Fibroblast of pulmonary artery (primary cell): ENCODE measurements around the gene POLA2.
A peak's percentile ranks its signal among the peaks of the same experiment; 100 is the strongest.

Experiments used
- DNase-seq: peaks from one replicate; pipeline ENCODE4 v3.0.0-alpha.2; 2010; ENCODE audit warnings: low read depth
- H3K4me3 ChIP-seq: replicated peaks from 2 replicates; pipeline ENCODE4 v1.5.1; 2011; ENCODE audit warnings: low read depth, mild to moderate bottlenecking, control low read depth, low read length, moderate library complexity
- TF ChIP-seq, protein P1 (sequence below): IDR thresholded peaks from 2 replicates; pipeline ENCODE4 v1.5.1; 2011; ENCODE audit warnings: mild to moderate bottlenecking, control low read depth, low read length, inconsistent platforms; ENCODE audit errors: missing control alignments

POLA2 gene, protein sequence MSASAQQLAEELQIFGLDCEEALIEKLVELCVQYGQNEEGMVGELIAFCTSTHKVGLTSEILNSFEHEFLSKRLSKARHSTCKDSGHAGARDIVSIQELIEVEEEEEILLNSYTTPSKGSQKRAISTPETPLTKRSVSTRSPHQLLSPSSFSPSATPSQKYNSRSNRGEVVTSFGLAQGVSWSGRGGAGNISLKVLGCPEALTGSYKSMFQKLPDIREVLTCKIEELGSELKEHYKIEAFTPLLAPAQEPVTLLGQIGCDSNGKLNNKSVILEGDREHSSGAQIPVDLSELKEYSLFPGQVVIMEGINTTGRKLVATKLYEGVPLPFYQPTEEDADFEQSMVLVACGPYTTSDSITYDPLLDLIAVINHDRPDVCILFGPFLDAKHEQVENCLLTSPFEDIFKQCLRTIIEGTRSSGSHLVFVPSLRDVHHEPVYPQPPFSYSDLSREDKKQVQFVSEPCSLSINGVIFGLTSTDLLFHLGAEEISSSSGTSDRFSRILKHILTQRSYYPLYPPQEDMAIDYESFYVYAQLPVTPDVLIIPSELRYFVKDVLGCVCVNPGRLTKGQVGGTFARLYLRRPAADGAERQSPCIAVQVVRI

DNA sequence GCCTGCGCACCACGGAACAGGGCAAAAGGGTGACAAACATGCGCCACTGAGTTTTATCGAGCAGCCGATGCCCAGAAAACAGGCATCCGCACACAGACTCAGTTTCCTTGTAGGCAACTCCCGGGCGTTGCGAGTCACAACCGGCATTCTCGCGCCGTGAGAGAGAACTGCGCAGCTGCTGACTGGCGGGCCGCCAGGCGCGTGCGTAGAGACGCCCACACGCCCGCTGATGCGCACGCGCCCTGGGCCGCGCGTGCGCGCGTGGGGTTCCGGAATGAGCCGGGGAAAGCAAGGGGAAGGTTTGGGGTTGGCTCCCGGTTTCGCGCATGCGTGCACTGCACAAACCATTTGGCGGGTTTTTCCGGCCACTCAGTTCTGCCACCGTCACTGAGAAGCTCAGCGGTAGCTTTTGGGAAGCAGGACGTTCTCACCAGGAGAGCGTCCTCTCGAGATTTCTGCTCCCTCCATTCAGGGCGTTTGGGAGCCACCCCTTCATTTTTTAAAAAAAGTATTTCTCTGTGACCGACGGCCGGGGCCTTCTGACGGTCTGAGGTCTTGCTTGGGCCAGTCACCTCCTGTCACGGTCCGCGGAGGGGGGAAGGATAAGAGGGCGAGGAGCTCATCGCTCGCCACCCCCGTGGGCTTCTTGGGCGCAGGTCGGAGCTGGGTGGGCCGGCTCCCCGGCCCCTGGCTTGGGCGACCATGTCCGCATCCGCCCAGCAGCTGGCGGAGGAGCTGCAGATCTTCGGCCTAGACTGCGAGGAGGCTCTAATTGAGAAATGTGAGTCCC is at the start of gene POLA2:
TSS of gene POLA2 (plus strand) at position 372 of the 790 bp plus-strand sequence. CDS start at position 703, 331 bp downstream.
- TF ChIP-seq, protein P1, sequence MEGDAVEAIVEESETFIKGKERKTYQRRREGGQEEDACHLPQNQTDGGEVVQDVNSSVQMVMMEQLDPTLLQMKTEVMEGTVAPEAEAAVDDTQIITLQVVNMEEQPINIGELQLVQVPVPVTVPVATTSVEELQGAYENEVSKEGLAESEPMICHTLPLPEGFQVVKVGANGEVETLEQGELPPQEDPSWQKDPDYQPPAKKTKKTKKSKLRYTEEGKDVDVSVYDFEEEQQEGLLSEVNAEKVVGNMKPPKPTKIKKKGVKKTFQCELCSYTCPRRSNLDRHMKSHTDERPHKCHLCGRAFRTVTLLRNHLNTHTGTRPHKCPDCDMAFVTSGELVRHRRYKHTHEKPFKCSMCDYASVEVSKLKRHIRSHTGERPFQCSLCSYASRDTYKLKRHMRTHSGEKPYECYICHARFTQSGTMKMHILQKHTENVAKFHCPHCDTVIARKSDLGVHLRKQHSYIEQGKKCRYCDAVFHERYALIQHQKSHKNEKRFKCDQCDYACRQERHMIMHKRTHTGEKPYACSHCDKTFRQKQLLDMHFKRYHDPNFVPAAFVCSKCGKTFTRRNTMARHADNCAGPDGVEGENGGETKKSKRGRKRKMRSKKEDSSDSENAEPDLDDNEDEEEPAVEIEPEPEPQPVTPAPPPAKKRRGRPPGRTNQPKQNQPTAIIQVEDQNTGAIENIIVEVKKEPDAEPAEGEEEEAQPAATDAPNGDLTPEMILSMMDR, result no peak
- peak within 1 kb of the TSS; percentile 85 for H3K4me3 ChIP-seq
- DNase-seq, result peak; percentile 96

DNA sequence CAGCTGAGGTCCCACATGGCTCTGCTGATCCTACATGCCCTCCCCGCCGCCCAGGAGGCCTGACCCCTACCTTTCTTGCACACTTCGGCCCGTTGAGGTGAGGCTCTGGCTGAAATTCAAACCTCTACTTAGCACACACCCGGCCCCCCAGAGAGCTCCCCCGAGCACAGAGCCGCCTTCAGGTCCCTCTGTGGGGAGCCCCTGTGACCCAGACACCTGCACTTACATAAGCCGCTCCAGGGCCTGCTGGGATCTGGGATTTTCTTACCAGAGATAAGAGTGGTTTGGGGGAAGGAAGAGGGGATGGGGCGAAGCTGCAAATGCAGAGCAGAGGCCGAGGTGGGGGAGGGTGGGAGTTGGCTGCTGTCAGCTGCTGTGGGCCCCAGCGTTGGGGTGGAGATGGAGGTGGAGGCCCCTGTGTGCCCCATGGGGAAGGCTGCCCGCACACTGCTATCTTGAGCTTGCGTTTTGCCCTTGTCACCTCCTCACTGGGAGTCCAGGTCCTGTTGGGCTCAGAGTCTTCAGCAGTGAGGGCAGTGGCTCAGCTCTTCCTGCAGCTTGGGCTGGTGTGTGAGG is 49.4 kb upstream of the POLA2 start:
- TF ChIP-seq, protein P1, result no peak
- DNase-seq, result no peak
- no peak overlapping the region for H3K4me3 ChIP-seq

DNA sequence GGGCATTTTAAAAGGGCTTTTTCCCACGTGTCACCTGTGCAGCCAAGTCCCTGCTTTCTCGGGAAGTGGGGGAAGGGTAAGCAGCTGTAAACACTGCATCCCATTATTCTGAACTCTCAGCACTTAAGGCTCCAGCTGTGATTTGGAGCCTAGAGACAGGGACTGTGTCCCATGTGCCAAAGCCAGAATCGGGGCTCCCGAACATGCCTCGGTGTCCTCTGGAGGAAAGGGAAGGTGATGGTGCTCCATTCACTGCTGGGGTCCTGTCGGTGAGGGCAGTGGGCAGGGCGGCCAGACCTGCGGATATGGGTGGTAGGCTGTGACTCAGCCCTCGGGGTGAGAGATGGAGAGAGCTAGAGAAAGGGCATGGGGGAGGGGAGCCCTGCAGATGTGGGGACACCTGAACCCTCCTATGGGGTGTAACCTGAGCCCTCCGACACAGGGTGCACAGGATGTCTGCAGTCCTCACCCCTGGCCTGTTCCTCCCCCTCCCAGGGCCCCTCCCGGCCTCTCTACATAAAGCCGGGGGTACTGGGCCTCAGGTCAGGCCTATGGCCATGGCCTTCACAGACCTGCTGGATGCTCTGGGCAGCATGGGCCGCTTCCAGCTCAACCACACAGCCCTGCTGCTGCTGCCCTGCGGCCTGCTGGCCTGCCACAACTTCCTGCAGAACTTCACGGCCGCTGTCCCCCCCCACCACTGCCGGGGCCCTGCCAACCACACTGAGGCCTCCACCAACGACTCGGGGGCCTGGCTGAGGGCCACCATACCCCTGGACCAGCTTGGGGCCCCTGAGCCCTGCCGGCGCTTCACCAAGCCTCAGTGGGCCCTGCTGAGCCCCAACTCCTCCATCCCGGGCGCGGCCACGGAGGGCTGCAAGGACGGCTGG is 48.2 kb upstream of the POLA2 start:
- no peak overlapping the region for H3K4me3 ChIP-seq
- TF ChIP-seq, protein P1, result no peak
- DNase-seq, result no peak

DNA sequence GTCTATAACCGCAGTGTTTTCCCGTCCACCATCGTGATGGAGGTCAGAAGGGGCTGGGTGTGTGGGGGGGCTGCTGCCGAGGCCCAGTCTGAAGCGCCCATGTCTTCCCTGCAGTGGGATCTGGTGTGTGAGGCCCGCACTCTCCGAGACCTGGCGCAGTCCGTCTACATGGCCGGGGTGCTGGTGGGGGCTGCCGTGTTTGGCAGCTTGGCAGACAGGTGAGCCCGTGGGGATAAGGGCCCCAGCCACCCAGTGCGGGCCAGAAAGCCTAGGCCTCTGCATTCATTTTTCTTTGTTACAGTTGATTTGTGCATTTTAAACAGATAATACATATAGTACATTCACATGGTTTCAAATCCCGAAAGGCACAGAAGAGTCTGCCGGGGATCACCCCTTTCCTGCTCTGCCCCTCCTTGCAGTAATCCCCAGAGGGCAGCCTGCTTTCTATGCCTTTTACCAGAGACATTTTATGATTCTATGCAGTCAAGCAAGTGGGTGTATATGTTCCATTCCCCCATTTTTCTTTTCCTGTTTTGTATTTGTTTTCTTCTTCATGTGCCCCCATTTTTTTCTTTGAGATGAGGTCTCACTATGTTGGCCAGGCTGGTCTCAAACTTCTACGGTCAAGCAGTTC is 47.4 kb upstream of the POLA2 start:
- no peak for DNase-seq
- no peak overlapping the region for H3K4me3 ChIP-seq
- TF ChIP-seq, protein P1, result no peak

DNA sequence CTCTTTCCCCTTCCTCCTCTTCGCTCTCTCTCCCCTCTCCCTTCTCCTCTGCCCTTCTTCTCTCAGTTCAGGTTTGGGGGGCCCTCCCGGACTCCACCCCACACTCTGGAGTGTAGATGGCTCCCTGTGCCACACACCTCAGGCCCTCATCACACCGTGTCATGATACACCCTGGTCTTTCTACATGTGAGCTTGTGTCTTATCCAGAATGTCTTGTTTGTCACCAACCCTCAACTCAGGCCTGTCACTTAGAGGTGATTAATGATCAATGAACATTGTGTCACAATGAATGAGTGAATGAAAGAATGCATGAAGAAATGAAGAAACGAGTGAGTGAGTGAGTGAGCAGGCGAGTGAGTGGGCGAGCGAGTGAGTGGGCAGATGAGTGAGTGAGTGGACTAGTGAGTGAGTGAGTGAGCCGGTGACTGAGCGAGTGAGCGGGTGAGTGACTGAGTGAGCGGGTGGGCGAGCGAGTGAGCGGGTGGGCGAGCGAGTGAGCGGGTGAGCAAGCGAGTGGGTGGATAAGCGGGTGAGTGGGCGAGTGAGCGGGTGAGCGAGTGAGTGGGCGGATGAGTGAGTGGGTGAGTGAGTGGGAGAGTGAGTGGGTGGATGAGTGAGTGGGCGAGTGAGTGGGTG is 46.2 kb upstream of the POLA2 start:
- no peak for DNase-seq
- H3K4me3 ChIP-seq, result no peak overlapping the region
- TF ChIP-seq, protein P1, result no peak
